ENCODE data around the gene SH3GL1.

DNA sequence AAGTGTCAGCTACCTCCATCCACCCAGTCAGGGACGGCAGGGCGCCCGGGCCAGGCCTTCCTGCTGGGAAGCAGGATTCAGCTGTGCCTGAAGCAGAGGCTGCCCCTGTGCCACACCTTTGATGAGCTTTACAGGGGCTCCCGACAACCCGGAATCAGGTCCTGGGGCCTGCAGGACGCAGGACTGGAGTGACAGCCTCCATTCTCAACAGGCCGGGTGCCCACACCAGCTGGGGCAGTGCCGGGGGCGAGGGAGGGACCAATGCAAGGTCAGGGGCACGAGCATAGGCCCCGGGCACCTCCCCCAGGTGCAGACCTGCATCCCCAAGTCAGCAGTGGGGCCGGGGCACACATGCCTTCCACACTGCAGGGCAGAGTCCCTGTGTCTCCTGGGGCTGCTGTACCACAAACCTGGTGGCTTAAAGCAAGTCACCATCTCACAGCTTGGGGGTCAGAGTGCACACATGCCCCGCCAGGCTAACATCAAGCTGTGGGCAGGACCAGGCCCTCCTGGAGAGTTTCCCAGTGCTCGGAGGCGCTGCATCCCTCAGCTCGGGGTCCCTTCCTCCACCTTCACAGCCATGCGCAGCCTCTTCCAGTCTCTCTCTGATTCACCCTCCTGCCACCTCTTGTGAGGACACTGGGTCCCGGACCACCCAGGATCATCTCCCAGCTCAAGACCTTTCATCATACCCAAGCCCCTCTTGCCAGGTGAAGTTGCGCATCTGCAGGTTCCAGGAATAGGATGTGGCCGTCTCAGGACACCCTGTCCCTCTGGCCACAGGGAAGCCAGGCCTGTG, 43.8 kb upstream of the SH3GL1 start:
- TF ChIP-seq, protein P1, sequence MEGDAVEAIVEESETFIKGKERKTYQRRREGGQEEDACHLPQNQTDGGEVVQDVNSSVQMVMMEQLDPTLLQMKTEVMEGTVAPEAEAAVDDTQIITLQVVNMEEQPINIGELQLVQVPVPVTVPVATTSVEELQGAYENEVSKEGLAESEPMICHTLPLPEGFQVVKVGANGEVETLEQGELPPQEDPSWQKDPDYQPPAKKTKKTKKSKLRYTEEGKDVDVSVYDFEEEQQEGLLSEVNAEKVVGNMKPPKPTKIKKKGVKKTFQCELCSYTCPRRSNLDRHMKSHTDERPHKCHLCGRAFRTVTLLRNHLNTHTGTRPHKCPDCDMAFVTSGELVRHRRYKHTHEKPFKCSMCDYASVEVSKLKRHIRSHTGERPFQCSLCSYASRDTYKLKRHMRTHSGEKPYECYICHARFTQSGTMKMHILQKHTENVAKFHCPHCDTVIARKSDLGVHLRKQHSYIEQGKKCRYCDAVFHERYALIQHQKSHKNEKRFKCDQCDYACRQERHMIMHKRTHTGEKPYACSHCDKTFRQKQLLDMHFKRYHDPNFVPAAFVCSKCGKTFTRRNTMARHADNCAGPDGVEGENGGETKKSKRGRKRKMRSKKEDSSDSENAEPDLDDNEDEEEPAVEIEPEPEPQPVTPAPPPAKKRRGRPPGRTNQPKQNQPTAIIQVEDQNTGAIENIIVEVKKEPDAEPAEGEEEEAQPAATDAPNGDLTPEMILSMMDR (IDR thresholded peaks at IDR 0.05; ENCODE audit: low read length): no peak
- no peak for TF ChIP-seq EZH2 (IDR thresholded peaks at IDR 0.05; ENCODE audit: borderline replicate concordance, low read length)
